SH-SY5Y (cell line): ENCODE data around the gene KCNQ4.

Experiments
- GATA2 ChIP-seq: IDR thresholded peaks from 2 replicates; pipeline ENCODE4 v1.6.1; 2011; ENCODE audit warnings: mild to moderate bottlenecking, low read depth, low read length
- GATA3 ChIP-seq: IDR thresholded peaks from 2 replicates; pipeline ENCODE4 v1.6.1; 2011; ENCODE audit warnings: low read depth, mild to moderate bottlenecking, low read length, moderate library complexity

DNA sequence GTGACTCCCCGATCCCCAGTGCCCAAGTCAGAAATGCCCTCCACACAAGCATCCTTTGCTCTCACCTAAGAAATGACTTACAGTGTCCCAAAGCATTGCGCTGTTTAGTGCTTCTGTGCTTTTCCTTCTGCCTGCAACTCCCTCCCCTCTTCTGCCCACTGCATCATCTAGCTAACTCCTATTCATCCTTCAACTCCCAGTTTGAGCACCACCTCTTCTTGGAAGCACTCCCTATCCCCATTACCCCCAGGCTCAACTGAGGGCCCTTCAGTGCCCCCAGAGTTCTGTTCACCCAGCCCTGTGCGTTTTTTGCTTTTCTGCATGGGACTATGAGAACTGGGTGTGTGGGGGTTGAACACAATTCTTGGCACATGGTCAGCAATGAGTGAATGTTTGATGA lies 10.0 kb downstream of the KCNQ4 start:
- TF ChIP-seq GATA2 (no peak), GATA3 (no peak)
